GM21423 (cell line): ENCODE data around the gene CFAP221.

ENCODE experiments used
- ATAC-seq: cut with Tn5 transposase; IDR thresholded peaks from one replicate; pipeline ENCODE4 v1.9.1; 2021; ENCODE audit warnings: mild to moderate bottlenecking, moderate library complexity; ENCODE audit not compliant: unreplicated experiment

The CFAP221 gene

DNA sequence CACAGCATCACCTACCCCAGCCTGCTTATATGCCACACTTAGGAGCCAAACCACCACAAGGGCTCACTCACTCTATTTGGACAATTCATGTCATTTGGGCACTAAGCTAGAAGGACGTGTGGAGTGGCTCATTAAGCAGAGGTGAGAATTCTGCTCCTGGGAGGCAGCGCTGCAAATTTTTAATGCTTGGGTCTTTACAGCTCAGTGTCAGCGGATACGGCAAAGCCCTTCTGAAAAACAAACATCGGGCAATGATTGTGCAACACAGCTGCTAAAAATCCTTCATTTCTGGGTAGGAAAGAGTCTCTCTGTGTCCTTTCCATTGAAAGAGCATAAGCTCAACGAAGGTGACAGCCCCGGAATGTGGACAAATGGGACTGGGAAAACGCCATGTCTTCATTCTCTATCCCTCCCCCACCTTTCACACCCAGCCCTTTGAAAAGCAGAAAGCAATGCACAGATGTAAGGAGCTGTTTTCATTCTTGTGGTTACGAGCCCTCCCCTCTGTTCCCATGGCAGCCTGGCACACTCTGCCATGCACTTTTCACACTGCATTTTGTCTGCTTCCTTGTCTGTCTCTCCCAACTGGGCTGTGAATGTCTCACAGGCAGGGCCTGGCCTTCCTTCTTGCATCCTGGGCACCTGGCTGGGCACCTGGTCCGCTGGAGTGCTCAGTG, 150.7 kb downstream of the CFAP221 start:
- ATAC-seq = no peak

GRCh38 chr2:119696005-119696404, 151.8 kb downstream of the CFAP221 start:
- ATAC-seq = no peak

- ATAC-seq = no peak
Measured at GRCh38 chr2:119696494-119697030, 152.3 kb downstream of the CFAP221 start.

DNA sequence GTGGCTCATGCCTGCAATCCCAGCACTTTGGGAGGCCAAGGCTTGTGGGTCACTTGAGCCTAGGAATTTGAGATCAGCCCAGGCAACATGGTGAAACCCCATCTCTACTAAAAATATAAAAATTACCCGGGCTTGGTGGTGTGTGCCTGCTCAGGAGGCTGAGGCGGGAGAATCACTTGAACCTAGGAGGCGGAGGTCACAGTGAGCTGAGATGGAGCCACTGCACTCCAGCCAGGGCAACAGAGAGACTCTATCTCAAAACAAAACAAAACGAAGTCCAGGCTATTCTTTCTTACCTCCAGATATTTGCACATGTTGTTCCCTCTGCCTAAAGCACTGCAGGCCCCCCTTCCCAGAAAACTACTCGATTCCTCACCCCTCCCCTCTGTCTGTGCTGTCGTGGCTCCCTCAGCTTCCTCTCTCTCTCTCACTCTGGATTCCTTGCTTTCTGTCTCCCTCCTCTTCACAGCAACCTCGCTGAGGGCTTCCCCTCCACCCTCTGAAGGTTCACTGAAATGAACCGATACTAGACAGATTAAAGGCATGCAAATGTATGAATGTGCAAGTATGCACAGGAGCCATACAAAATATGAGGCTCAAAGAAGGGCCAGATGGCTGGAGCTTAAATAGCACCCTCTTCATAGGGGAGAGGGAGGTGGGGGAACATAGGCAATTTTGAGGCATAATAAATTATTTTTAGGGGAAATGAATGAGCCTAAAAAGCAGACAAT, 153.2 kb downstream of the CFAP221 start:
- no peak for ATAC-seq

DNA sequence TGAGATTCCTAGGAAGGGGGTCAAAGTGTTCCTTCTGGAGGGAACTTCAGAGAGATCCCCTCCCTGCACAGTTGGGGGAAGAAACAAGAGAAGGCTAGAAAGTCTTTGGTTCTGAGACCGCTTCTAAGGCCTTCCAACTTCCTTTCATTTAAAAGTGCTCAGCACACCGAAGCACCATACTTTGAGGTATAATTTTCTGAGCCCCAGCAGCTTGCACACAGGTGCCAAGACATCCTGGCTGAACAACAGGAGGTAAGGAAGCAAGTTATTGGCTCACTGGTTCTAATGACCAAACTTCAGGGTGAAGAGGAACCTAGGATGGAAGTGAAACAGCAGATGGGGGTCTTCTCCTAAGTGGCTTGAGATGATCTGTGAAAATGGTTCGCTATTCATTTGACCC, 154.0 kb downstream of the CFAP221 start:
- ATAC-seq = no peak

GRCh38 chr2:119699016-119699606, 154.9 kb downstream of the CFAP221 start:
- ATAC-seq = no peak

DNA sequence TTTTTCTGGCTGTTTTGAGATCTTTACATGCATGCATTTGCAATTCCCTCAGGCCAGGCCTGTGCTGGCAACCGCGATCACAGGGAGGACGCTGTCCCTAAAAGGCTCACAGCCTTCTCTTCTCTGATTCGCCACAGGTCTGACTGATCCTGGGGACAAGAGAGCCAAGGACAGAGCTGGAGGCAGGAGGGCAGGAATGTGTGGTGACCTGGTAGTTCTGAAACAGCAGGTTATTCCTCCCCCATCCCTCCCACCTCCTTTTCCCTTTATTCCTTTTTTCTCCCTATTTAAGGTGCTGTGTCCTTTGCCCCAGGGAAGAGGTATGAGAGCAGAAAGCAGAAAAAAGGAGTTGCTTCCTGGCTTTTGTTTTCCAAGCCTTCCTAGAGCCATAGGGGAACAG, 156.6 kb downstream of the CFAP221 start:
- ATAC-seq = no peak

DNA sequence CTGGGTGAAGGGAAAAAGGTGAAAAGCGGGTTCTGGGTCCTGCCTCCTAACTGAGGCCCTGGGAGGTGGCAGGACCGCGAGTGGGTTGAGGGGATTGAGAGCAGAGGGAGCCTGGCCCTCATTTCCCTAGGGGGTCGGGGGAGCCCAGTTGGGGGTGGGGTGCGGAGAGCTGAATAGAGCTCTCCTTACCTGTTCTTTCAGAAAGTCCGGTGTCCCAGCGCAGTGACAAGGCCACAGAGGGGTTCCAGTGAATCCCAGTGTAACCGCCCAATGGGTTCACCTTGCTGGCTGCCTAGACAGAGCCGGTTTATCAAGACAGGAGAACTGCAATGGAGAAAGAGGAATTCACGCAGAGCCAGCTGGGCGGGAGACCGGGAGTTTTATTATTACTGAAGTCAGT, 157.1 kb downstream of the CFAP221 start:
- no peak for ATAC-seq

DNA sequence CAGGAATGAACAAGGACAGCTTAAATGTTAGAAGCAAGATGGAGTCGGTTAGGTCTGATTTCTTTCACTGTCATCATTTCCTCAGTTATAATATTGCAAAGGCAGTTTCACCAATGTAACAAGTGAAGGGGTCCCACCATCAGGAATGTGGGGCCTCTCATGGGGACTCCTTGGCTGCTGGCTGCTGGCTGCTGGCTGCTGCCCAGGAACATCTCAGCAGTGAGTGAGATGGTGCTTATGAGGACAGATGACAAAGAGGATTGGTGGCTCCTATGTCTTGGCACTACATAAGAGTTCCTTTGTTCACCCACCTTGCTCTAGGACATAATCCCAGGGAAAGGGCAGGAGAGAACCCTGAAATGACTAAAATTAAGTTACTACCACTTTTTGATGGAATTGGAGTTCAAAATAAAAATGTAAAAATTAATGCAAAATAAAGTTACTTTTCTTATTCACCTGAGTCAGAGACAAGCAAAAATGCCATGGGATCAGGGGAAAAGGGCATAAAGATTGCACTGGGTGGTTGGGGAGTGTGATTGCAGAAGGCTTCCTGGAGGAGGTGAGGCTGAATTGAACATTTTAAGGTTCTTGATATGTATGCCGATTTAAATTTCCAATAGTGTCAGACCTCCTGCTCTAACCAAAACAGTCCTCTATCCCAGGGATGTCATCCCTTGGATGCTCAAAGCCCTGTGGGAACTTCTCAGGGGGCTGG, 158.1 kb downstream of the CFAP221 start:
- no peak for ATAC-seq

GRCh38 chr2:119702918-119703401, 158.7 kb downstream of the CFAP221 start:
- ATAC-seq = peak; percentile 90

DNA sequence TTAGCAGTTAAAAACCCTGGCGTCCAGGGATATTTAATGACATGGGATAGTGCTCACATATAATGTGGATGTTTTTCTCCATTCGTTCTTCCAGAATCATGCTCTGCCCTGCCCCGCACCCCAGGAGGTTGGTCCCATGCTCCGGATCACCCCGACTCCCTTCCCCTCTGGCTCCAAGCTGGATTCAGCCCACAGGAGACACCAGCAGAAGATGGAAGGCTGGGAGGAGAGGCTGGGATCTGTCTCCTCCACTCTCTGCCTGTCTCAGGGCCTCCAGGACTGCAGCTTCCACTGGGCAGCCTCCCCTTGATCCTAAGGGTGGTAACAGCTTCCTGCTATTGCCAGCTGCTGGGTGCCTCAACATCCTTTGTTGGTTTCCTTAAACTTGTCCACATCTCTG, 159.3 kb downstream of the CFAP221 start:
- ATAC-seq = no peak

DNA sequence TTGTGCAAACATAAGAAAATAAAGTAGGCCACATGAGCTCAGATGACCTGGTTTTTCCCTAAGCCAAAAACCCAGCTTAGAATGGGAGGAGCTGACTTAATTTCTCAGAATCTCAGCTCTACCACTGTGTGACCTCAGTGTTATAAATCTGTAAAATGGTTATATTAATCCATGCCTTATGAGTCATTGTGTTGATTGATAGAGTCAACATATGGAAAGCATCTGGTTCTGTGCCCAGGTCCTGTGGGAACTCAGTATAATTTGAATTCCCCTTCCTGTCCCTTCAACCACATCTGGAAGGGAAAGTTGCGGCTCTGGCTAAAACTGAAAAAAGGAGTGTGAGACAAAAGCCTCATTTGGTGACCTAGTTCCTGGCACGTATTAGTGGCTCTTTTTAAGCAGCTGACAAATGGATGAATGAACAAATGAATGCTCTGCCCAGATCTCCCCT, 160.4 kb downstream of the CFAP221 start:
- no peak for ATAC-seq

DNA sequence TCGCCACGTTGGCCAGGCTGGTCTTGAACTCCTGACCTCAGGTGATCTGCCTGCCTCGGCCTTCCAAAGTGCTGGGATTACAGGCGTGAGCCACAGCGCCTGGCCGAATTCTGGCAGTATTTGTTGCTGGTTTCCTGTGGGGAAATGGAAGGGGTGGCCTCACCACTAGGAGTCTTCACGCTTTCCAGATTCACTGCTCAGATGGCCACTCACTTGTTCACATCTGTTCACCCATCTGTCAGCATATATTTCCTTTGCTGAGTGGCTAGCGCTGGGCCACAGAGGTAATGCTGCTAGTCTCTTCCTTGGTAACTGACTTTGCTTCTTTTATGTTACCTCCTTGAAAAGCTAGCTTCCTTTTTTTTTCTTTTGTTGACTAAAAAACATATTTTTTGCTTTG, 162.0 kb downstream of the CFAP221 start:
- ATAC-seq = no peak
